Mesothelial cell of epicardium (in vitro differentiated cells): ENCODE results near the gene NDUFV3. TPM values are rescaled to one million over a fixed set of nuclear protein-coding genes. Genes with fewer than 3 reads are reported as not detected.
A peak's percentile ranks its signal among the peaks of the same experiment; 100 is the strongest.
"Not testable (repeated sequence)": the region's sequence is repeated elsewhere in the genome, so short reads cannot be mapped to it uniquely, and the experiment has no call there.

ENCODE experiments used
- DNase-seq, 2 experiments: peaks; one replicate each; pipeline ENCODE4 v3.0.0; 2021; ENCODE audit warnings: low spot score in 2 of 2; ENCODE audit not compliant: unreplicated experiment in 2 of 2
- H3K27ac Mint-ChIP-seq: 2 replicates; pipeline ENCODE4 v1.8.0; 2021; ENCODE audit warnings: mixed read lengths
- H3K27me3 Mint-ChIP-seq: 2 replicates; pipeline ENCODE4 v1.8.0; 2021; ENCODE audit warnings: low read depth, mixed read lengths
- H3K36me3 Mint-ChIP-seq: 2 replicates; pipeline ENCODE4 v1.8.0; 2021; ENCODE audit warnings: mixed read lengths
- H3K4me1 Mint-ChIP-seq: 2 replicates; pipeline ENCODE4 v1.8.0; 2021; ENCODE audit warnings: mixed read lengths
- H3K4me3 Mint-ChIP-seq: 2 replicates; pipeline ENCODE4 v1.8.0; 2021; ENCODE audit warnings: mild to moderate bottlenecking, moderate library complexity, mixed read lengths
- H3K9me3 Mint-ChIP-seq: 2 replicates; pipeline ENCODE4 v1.8.0; 2021; ENCODE audit warnings: mixed read lengths
- total RNA-seq: library from RNA; stranded (reverse); gene quantifications from 3 replicates; pipeline ENCODE4 v1.2.1, GENCODE V29; 2021
- TF ChIP-seq, protein P1 (sequence below): fragments of 200-600 bp; sonication (generic); IDR thresholded peaks from one replicate; pipeline ENCODE4 v1.5.0; 2021; ENCODE audit warnings: antibody characterized with exemption; ENCODE audit not compliant: unreplicated experiment

The NDUFV3 gene
- total RNA-seq, 1 donor from 2014 or later = 34.4 TPM

DNA sequence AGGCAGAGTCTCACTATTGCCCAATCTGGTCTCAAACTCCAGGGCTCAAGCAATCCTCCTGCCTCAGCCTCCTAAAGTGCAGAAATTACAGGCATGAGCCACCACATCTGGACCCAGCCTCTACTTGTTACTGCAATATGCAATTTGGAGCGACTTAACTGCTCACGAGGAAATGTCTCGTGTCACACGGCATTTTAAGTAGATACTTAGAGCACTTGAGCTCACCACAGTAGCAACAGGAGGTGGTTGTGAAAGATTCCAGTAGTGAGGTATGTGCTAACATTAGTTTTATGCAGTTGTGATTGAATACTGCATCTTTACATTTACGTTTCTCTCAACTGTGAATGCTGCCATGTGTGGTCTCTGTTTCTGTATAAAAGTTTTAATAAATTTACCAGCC, 5.8 kb upstream of the NDUFV3 start:
- Mint-ChIP-seq H3K4me3 (no peak overlapping the region), H3K36me3 (peaks cover 5% of the 10 kb centered on the region), H3K9me3 (no peaks in the 10 kb centered on the region), H3K27me3 (no peaks in the 10 kb centered on the region), H3K4me1 (peaks cover 2% of the 10 kb centered on the region), H3K27ac (no peak overlapping the region)
- TF ChIP-seq, protein P1, sequence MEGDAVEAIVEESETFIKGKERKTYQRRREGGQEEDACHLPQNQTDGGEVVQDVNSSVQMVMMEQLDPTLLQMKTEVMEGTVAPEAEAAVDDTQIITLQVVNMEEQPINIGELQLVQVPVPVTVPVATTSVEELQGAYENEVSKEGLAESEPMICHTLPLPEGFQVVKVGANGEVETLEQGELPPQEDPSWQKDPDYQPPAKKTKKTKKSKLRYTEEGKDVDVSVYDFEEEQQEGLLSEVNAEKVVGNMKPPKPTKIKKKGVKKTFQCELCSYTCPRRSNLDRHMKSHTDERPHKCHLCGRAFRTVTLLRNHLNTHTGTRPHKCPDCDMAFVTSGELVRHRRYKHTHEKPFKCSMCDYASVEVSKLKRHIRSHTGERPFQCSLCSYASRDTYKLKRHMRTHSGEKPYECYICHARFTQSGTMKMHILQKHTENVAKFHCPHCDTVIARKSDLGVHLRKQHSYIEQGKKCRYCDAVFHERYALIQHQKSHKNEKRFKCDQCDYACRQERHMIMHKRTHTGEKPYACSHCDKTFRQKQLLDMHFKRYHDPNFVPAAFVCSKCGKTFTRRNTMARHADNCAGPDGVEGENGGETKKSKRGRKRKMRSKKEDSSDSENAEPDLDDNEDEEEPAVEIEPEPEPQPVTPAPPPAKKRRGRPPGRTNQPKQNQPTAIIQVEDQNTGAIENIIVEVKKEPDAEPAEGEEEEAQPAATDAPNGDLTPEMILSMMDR = no peak
- DNase-seq = no peak

DNA sequence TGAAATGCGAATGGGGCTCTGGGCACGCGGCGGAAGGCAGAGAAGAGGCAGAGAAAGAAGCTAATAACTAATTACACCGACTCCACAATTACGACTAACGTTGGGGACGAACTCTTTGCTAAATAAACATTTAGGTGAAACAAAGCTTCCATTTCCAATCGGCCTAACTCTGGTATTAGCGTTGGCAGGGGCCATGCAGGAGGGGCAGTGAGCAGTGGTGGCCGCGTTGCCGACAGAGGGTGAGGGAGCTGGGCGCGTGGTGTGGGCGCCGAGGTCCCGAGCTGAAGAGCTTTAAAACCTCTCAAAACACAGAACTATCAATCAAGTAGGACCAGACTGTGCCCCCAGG, 553 bp upstream of the NDUFV3 start:
- Mint-ChIP-seq H3K9me3 (no peaks in the 10 kb centered on the region), H3K36me3 (peaks cover 6% of the 10 kb centered on the region), H3K4me1 (peaks cover 6% of the 10 kb centered on the region), H3K27me3 (no peaks in the 10 kb centered on the region), H3K4me3 (peak overlapping the region; percentile 82), H3K27ac (peak overlapping the region; percentile 97)
- no peak for DNase-seq
- TF ChIP-seq, protein P1 = no peak

DNA sequence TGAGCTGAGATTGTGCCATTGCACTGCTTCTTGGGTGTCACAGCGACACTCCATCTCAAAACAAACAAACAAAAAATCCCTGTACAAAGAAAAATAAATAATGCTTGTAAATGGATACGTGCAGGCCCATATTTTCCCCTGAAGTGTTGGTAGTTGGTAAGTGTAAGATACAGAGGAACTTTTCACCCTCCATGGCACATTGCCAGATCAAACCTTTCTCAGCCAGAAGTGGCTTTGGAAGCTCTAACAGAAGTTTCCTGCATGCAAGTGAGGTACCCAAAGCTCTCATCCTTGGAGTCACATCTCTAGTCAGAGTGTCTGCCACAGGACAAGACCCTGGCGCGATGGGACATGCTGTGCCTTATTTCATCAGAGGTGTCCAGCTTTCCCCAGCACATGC, 7.3 kb downstream of the NDUFV3 start:
- H3K9me3 Mint-ChIP-seq = no peaks in the 10 kb centered on the region
- no peak for DNase-seq
- no peaks in the 10 kb centered on the region for H3K4me1 Mint-ChIP-seq
- no peaks in the 10 kb centered on the region for H3K27me3 Mint-ChIP-seq
- TF ChIP-seq, protein P1 = no peak
- peaks cover 36% of the 10 kb centered on the region for H3K36me3 Mint-ChIP-seq
- no peak overlapping the region for H3K27ac Mint-ChIP-seq
- no peak overlapping the region for H3K4me3 Mint-ChIP-seq

DNA sequence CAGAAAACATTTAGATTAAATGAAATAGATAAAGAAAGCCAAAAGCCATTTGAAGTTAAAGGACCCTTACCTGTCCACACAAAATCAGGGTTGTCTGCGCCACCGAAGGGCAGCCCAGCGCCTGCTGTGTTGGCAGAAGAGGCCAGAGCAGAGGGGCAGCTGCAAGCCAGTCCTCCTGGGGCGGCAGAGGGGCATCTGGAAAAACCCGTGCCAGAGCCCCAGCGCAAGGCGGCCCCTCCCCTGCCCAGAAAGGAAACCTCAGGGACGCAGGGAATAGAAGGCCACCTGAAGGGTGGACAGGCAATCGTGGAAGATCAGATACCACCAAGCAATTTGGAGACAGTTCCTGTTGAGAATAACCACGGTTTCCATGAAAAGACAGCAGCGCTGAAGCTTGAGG, 10.7 kb downstream of the NDUFV3 start:
- H3K4me1 Mint-ChIP-seq = no peaks in the 10 kb centered on the region
- peaks cover 42% of the 10 kb centered on the region for H3K36me3 Mint-ChIP-seq
- no peak for DNase-seq
- no peak overlapping the region for H3K4me3 Mint-ChIP-seq
- no peaks in the 10 kb centered on the region for H3K27me3 Mint-ChIP-seq
- no peak overlapping the region for H3K27ac Mint-ChIP-seq
- TF ChIP-seq, protein P1 = no peak
- peaks cover 6% of the 10 kb centered on the region for H3K9me3 Mint-ChIP-seq

DNA sequence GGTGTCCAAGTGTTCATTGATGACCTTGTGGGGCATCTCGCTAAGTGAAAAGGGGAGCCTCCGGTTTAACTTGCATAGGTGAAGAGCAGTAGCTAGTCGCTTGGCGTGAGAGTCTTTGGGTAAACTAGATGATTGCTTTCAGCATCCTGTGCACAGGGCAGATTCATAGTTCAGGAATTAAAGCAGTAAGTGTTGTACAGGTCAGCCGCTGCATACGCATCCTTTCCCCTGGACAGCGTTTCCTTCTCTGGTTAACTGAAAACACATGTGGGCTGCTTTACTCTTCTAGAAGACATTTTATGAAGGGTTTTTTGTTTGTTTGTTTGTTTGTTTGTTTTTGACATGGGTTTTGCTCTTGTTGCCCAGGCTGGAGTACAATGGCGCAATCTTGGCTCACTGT, 12.1 kb downstream of the NDUFV3 start:
- Mint-ChIP-seq H3K27me3 (no peaks in the 10 kb centered on the region), H3K36me3 (peaks cover 43% of the 10 kb centered on the region), H3K4me3 (no peak overlapping the region), H3K4me1 (no peaks in the 10 kb centered on the region), H3K27ac (no peak overlapping the region), H3K9me3 (peaks cover 6% of the 10 kb centered on the region)
- TF ChIP-seq, protein P1 = no peak
- DNase-seq = no peak

DNA sequence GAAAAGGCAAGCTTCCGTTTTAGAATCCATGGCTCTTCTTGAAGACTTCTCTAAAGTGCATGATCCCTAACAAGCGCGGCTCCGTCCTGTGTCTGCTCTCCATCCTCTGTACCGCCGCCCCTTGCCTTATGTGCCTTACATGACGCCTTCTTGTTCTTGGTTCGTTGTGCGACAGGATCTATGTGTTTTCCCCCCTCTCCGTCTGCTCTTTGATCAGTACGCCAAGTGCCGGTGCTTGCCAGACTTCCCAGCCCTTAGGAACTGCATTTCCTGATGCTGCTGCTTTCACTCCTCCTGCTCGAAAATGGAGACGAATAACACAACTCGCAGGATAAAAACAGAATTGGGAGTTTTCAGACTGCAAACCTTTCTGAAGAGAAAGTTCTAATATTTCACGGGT, 13.1 kb downstream of the NDUFV3 start:
- TF ChIP-seq, protein P1 = no peak
- Mint-ChIP-seq H3K27me3 (no peaks in the 10 kb centered on the region), H3K27ac (no peak overlapping the region), H3K4me3 (no peak overlapping the region), H3K36me3 (peaks cover 42% of the 10 kb centered on the region), H3K4me1 (no peaks in the 10 kb centered on the region), H3K9me3 (peaks cover 6% of the 10 kb centered on the region)
- DNase-seq = no peak

DNA sequence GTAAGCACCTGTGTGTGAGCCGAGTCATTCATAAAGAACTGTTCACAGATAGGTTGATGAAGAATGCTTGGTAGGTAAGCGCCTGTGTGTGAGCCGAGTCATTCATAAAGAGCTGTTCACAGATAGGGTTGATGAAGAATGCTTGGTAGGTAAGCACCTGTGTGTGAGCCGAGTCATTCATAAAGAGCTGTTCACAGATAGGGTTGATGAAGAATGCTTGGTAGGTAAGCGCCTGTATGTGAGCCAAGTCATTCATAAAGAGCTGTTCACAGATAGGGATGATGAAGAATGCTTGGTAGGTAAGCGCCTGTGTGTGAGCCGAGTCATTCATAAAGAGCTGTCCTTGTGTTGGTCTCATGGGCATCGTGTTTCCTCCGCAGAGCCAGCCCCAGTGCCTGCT, 15.4 kb downstream of the NDUFV3 start:
- DNase-seq, H3K9me3 Mint-ChIP-seq, H3K27ac Mint-ChIP-seq, H3K27me3 Mint-ChIP-seq, H3K4me1 Mint-ChIP-seq, H3K4me3 Mint-ChIP-seq: not testable (repeated sequence)
- H3K36me3 Mint-ChIP-seq = peaks cover 42% of the 10 kb centered on the region

DNA sequence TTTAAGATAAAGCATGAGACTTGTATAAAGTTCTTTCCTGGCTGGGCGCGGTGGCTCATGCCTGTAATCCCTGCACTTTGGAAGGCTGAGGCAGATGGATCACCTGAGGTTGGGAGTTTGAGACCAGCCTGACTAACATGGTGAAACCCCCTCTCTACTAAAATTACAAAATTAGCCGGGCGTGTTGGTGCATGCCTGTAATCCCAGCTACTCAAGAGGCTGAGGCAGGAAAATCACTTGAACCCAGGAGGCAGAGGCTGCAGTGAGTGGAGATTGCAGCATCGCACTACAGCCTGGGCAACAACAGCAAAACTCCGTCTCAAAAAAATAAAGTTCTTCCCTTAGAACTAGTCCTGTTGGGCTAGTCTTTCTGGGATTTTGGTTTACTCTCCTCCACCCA, 18.8 kb downstream of the NDUFV3 start:
- not testable (repeated sequence) for H3K9me3 Mint-ChIP-seq, H3K27ac Mint-ChIP-seq, H3K4me3 Mint-ChIP-seq, H3K27me3 Mint-ChIP-seq, H3K4me1 Mint-ChIP-seq, DNase-seq
- H3K36me3 Mint-ChIP-seq = peaks cover 25% of the 10 kb centered on the region
